IMR-90 (cell line): ENCODE results near the gene FUT7. TPM values are rescaled to one million over a fixed set of nuclear protein-coding genes. Genes with fewer than 3 reads are reported as not detected.

Source experiments
- ATAC-seq: fragments of 200-7000 bp; cut with Tn5 transposase; 2 replicates; pipeline ENCODE4 v1.9.1; 2020; ENCODE audit warnings: low read depth, mild to moderate bottlenecking, moderate library complexity
- BruUV-seq: library from RNA; stranded (reverse); fragments of 400-500 nt; replicated peaks from 2 replicates; lab custom pipeline; 2021; lab: Mats Ljungman, UMichigan
- CTCF ChIA-PET: fragments of 300-600 bp; formaldehyde crosslinking; extraction: SDS; loops from one replicate; lab custom pipeline; 2021; ENCODE audit warnings: antibody characterized with exemption; lab: Yijun Ruan, JAX
- POLR2A ChIA-PET: fragments of 300-600 bp; sonication (Branson Sonifier 250); formaldehyde crosslinking; loops from one replicate; lab custom pipeline; 2022; ENCODE audit warnings: antibody characterized with exemption; ENCODE audit not compliant: unreplicated experiment; lab: Charles Lee
- DNase-seq: peaks from one replicate; pipeline ENCODE4 v3.0.0; 2013
- H2AFZ ChIP-seq: replicated peaks from 2 replicates; pipeline ENCODE3; 2013; ENCODE audit warnings: low read length, mild to moderate bottlenecking; ENCODE audit not compliant: poor library complexity
- H2AK5ac ChIP-seq: 2 replicates; pipeline ENCODE4 v1.6.1; 2013; ENCODE audit warnings: low read depth, low read length, inconsistent platforms
- H2AK9ac ChIP-seq: replicated peaks from 2 replicates; pipeline ENCODE3; 2013; ENCODE audit warnings: mild to moderate bottlenecking, low read depth, low read length, moderate library complexity; ENCODE audit not compliant: poor library complexity
- H2BK120ac ChIP-seq: 2 replicates; pipeline ENCODE4 v1.6.1; 2013; ENCODE audit warnings: low read depth, low read length, inconsistent platforms
- H2BK15ac ChIP-seq: 3 replicates; pipeline ENCODE4 v1.6.1; 2013; ENCODE audit warnings: low read depth, low read length, inconsistent platforms
- H2BK20ac ChIP-seq: 2 replicates; pipeline ENCODE4 v1.6.1; 2013; ENCODE audit warnings: low read depth, mild to moderate bottlenecking, inconsistent platforms, low read length, moderate library complexity
- H2BK5ac ChIP-seq: 2 replicates; pipeline ENCODE4 v1.6.1; 2013; ENCODE audit warnings: mild to moderate bottlenecking, low read depth, low read length, inconsistent platforms; ENCODE audit not compliant: poor library complexity, severe bottlenecking
- H3K14ac ChIP-seq: replicated peaks from 2 replicates; pipeline ENCODE4 v1.6.1; 2013; ENCODE audit warnings: low read depth, low read length, inconsistent platforms
- H3K18ac ChIP-seq: 2 replicates; pipeline ENCODE4 v1.6.1; 2013; ENCODE audit warnings: low read depth, low read length, control low read depth
- H3K23ac ChIP-seq: 2 replicates; pipeline ENCODE4 v1.6.1; 2013; ENCODE audit warnings: low read depth, low read length, inconsistent platforms
- H3K27ac ChIP-seq: 2 replicates; pipeline ENCODE4 v1.5.1; 2013; ENCODE audit warnings: mild to moderate bottlenecking, control low read depth, low read length; ENCODE audit not compliant: insufficient read depth
- H3K27me3 ChIP-seq: 2 replicates; pipeline ENCODE4 v1.6.1; 2013; ENCODE audit warnings: low read length; ENCODE audit not compliant: control insufficient read depth, insufficient read depth
- H3K36me3 ChIP-seq: 2 replicates; pipeline ENCODE4 v1.6.1; 2013; ENCODE audit warnings: low read length, mixed read lengths; ENCODE audit not compliant: control insufficient read depth, insufficient read depth
- H3K4ac ChIP-seq: 2 replicates; pipeline ENCODE4 v1.6.1; 2013; ENCODE audit warnings: low read depth, low read length, inconsistent platforms
- H3K4me1 ChIP-seq: 2 replicates; pipeline ENCODE4 v1.6.1; 2013; ENCODE audit warnings: low read length, mixed read lengths; ENCODE audit not compliant: control insufficient read depth, insufficient read depth
- H3K4me2 ChIP-seq: 2 replicates; pipeline ENCODE4 v1.6.1; 2013; ENCODE audit warnings: low read depth, mild to moderate bottlenecking, control low read depth, low read length, moderate library complexity
- H3K4me3 ChIP-seq: 2 replicates; pipeline ENCODE4 v1.5.1; 2013; ENCODE audit warnings: low read depth, mild to moderate bottlenecking, control low read depth, low read length, moderate library complexity; ENCODE audit not compliant: insufficient read depth
- H3K56ac ChIP-seq: 2 replicates; pipeline ENCODE4 v1.6.1; 2013; ENCODE audit warnings: low read length, inconsistent platforms; ENCODE audit not compliant: insufficient read depth; ENCODE audit errors: extremely low read depth
- H3K79me1 ChIP-seq, 2 experiments: 2 replicates each; pipeline ENCODE4 v1.6.1; 2013; ENCODE audit warnings: low read length in 2 of 2, inconsistent platforms in 1 of 2, low read depth in 1 of 2
- H3K9ac ChIP-seq: 2 replicates; pipeline ENCODE4 v1.6.1; 2013; ENCODE audit warnings: low read depth, low read length, control low read depth
- H3K9me1 ChIP-seq: 2 replicates; pipeline ENCODE4 v1.6.1; 2013; ENCODE audit warnings: low read length, inconsistent platforms; ENCODE audit not compliant: insufficient read depth
- H3K9me3 ChIP-seq: 2 replicates; pipeline ENCODE4 v1.6.1; 2013; ENCODE audit warnings: low read length; ENCODE audit not compliant: control insufficient read depth, insufficient read depth
- H4K20me1 ChIP-seq: 2 replicates; pipeline ENCODE4 v1.6.1; 2013; ENCODE audit warnings: low read length, inconsistent platforms; ENCODE audit not compliant: insufficient read depth
- H4K5ac ChIP-seq: 2 replicates; pipeline ENCODE4 v1.6.1; 2013; ENCODE audit warnings: mild to moderate bottlenecking, low read depth, low read length, control low read depth
- H4K8ac ChIP-seq, 2 experiments: 2 replicates each; pipeline ENCODE4 v1.6.1; 2013; ENCODE audit warnings: low read depth in 2 of 2, low read length in 2 of 2, control low read depth in 1 of 2, inconsistent platforms in 1 of 2
- H4K91ac ChIP-seq: 2 replicates; pipeline ENCODE4 v1.6.1; 2013; ENCODE audit warnings: low read depth, low read length, inconsistent platforms; ENCODE audit not compliant: insufficient read depth
- CEBPB ChIP-seq: IDR thresholded peaks from 2 replicates; pipeline ENCODE4 v1.6.1; 2012; ENCODE audit warnings: low read depth, low read length, improper control_type of control experiment
- CHD1 ChIP-seq: IDR thresholded peaks from 2 replicates; pipeline ENCODE4 v1.6.1; 2012; ENCODE audit warnings: low read depth, low read length, improper control_type of control experiment
- FOS ChIP-seq: fragments of 150-350 bp; IDR thresholded peaks from 2 replicates; pipeline ENCODE4 v1.6.1; 2016; ENCODE audit warnings: low read depth, low read length
- MAFK ChIP-seq: IDR thresholded peaks from 2 replicates; pipeline ENCODE4 v1.6.1; 2012; ENCODE audit warnings: low read depth, low read length, improper control_type of control experiment
- MXI1 ChIP-seq: IDR thresholded peaks from 2 replicates; pipeline ENCODE4 v1.6.1; 2012; ENCODE audit warnings: low read depth, mild to moderate bottlenecking, low read length, moderate library complexity, borderline replicate concordance
- NFE2L2 ChIP-seq: fragments of 150-350 bp; IDR thresholded peaks from 2 replicates; pipeline ENCODE4 v1.6.1; 2016; ENCODE audit warnings: low read depth, mild to moderate bottlenecking, low read length
- RAD21 ChIP-seq: IDR thresholded peaks from 2 replicates; pipeline ENCODE4 v1.6.1; 2012; ENCODE audit warnings: low read length, improper control_type of control experiment
- RCOR1 ChIP-seq: IDR thresholded peaks from 2 replicates; pipeline ENCODE4 v1.6.1; 2012; ENCODE audit warnings: mild to moderate bottlenecking, low read length, improper control_type of control experiment; ENCODE audit not compliant: insufficient replicate concordance
- SMC3 ChIP-seq: fragments of 150-350 bp; IDR thresholded peaks from 2 replicates; pipeline ENCODE4 v1.6.1; 2016; ENCODE audit warnings: low read depth, mild to moderate bottlenecking, antibody characterized with exemption, low read length, moderate library complexity
- WGBS, 2 experiments: methylation state at CpG; one replicate each; pipeline versions ENCODE4 v1.1.5 to v1.1.7; 2013; ENCODE audit warnings: missing lambda C conversion rate in 2 of 2; ENCODE audit not compliant: insufficient read length in 1 of 2; ENCODE audit errors: extremely low coverage in 2 of 2; 5-methylcytosine and 5-hydroxymethylcytosine counted together
- dilution Hi-C: fragments of 300-500 bp; cut with HindIII; formaldehyde crosslinking; loops from one replicate; pipeline ENCODE4 v1.14.3; 2018; ENCODE audit warnings: low sequenced_read_pairs; ENCODE audit not compliant: unreplicated experiment
- in situ Hi-C: fragments of 300-500 bp; cut with MboI; formaldehyde crosslinking; loops from 3 replicates; pipeline ENCODE4 v1.14.3; 2019; ENCODE audit warnings: low sequenced_read_pairs, inconsistent platforms, mixed read lengths
- intact Hi-C: fragments of 100-400 bp; cut with micrococcal nuclease; formaldehyde crosslinking; loops from 2 replicates; pipeline ENCODE4 v1.10.0; 2022
- polyA plus RNA-seq, 3 experiments: library from polyadenylated mRNA; depleted of rRNA; stranded (reverse); fragments of >200 nt; gene quantifications; 2 replicates each; pipeline ENCODE4 v1.2.3, GENCODE V29; 2012; ENCODE audit warnings: low replicate concordance in 1 of 3
- total RNA-seq: library from RNA; depleted of rRNA; stranded (reverse); fragments of >200 nt; gene quantifications from 2 replicates; pipeline ENCODE4 v1.2.3, GENCODE V29; 2012
- TF ChIP-seq, protein P1 (sequence below): fragments of 150-350 bp; IDR thresholded peaks from 2 replicates; pipeline ENCODE4 v1.6.1; 2017; ENCODE audit warnings: mild to moderate bottlenecking, antibody characterized with exemption, low read length, low read depth
- TF ChIP-seq, protein P2 (sequence below): fragments of 150-350 bp; IDR thresholded peaks from 2 replicates; pipeline ENCODE4 v1.6.1; 2016; ENCODE audit warnings: low read depth, mild to moderate bottlenecking, low read length, moderate library complexity, borderline replicate concordance

The FUT7 gene
- total and polyA plus RNA-seq, 2 of the 4 experiments (the other 2 are of a cell fraction) = not detected

GRCh38 chr9:137050570-137050969, 18.7 kb upstream of the FUT7 start:
- dilution Hi-C loops = no loop called here
- 70% methylated on average over 3 of the region's 5 CpGs; no CpG with 5 or more reads in 1 of the 2 experiments for WGBS, 2 experiments
- CTCF ChIA-PET = no interaction called here

More at GRCh38 chr9:137050570-137050969, 18.7 kb upstream of the FUT7 start:
- H2AK9ac ChIP-seq = no peak overlapping the region
- no peaks in the 10 kb centered on the region; the same call in 1 of the 2 replicates for H4K20me1 ChIP-seq
- no peak overlapping the region for H2BK15ac ChIP-seq
- BruUV-seq = no TSS peak
- DNase-seq (no peak), ATAC-seq (no peak)
- no peak overlapping the region for H3K4me2 ChIP-seq
- in situ Hi-C loops = no loop called here
- H3K79me1 ChIP-seq = no peaks in the 10 kb centered on the region
- no peak overlapping the region for H2BK120ac ChIP-seq
- no peak overlapping the region for H4K5ac ChIP-seq
- no peak overlapping the region for H3K4me3 ChIP-seq
- TF ChIP-seq FOS = no peak
- no peak for TF ChIP-seq NFE2L2
- TF ChIP-seq MXI1 = no peak
- no peak for TF ChIP-seq RCOR1
- TF ChIP-seq, protein P1, sequence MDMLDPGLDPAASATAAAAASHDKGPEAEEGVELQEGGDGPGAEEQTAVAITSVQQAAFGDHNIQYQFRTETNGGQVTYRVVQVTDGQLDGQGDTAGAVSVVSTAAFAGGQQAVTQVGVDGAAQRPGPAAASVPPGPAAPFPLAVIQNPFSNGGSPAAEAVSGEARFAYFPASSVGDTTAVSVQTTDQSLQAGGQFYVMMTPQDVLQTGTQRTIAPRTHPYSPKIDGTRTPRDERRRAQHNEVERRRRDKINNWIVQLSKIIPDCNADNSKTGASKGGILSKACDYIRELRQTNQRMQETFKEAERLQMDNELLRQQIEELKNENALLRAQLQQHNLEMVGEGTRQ = no peak
- TF ChIP-seq, protein P2, sequence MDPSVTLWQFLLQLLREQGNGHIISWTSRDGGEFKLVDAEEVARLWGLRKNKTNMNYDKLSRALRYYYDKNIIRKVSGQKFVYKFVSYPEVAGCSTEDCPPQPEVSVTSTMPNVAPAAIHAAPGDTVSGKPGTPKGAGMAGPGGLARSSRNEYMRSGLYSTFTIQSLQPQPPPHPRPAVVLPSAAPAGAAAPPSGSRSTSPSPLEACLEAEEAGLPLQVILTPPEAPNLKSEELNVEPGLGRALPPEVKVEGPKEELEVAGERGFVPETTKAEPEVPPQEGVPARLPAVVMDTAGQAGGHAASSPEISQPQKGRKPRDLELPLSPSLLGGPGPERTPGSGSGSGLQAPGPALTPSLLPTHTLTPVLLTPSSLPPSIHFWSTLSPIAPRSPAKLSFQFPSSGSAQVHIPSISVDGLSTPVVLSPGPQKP = no peak
- no peak for TF ChIP-seq SMC3
- TF ChIP-seq RAD21 = no peak
- TF ChIP-seq MAFK = no peak
- no peak for TF ChIP-seq CEBPB
- TF ChIP-seq CHD1 = no peak
- no peak overlapping the region for H4K91ac ChIP-seq
- H3K36me3 ChIP-seq = no peaks in the 10 kb centered on the region
- no peak overlapping the region for H3K23ac ChIP-seq
- H3K4me1 ChIP-seq = no peaks in the 10 kb centered on the region; the same call in 1 of the 2 replicates
- intact Hi-C loops = no loop called here
- no peak overlapping the region for H3K27ac ChIP-seq
- H4K8ac ChIP-seq = no peak overlapping the region
- H3K4ac ChIP-seq = no peak overlapping the region
- H3K27me3 ChIP-seq = peaks cover 71% of the 10 kb centered on the region
- H2AK5ac ChIP-seq = no peak overlapping the region
- H2BK20ac ChIP-seq = no peak overlapping the region
- no peaks in the 10 kb centered on the region for H3K9me1 ChIP-seq
- H3K18ac ChIP-seq = no peak overlapping the region
- no peaks in the 10 kb centered on the region for H3K9me3 ChIP-seq
- H3K14ac ChIP-seq = no peak overlapping the region
- H2AFZ ChIP-seq = no peak overlapping the region
- POLR2A ChIA-PET = no interaction called here
- H3K9ac ChIP-seq = no peak overlapping the region
- H2BK5ac ChIP-seq = no peak overlapping the region
- H3K56ac ChIP-seq = no peak overlapping the region
